Heart left ventricle (tissue), 16 donors: Measurements from ENCODE around the gene TSR1. TPM values are rescaled to one million over a fixed set of nuclear protein-coding genes. Genes with fewer than 3 reads are reported as not detected.

Experiments used
- ATAC-seq, 4 donors: fragments of 200-7000 bp; cut with Tn5 transposase; one replicate each; pipeline ENCODE4 v1.9.1; 2020 to 2022; ENCODE audit warnings: moderate library complexity in 4 of 4, mild to moderate bottlenecking in 3 of 4, moderate number of reproducible peaks in 1 of 4
- DNase-seq, 5 donors: peaks; one replicate each; pipeline ENCODE4 v3.0.0-alpha.2; 2020
- H3K27ac ChIP-seq, 12 donors: fragments of 200-600 bp; sonication (generic) in 4 of 12; one replicate each; pipeline versions ENCODE4 v1.5.0 to v1.8.0; 2016 to 2022; ENCODE audit warnings: mild to moderate bottlenecking in 2 of 12
- H3K27me3 ChIP-seq, 9 donors: fragments of 200-600 bp; sonication (generic) in 2 of 9; one replicate each; pipeline versions ENCODE4 v1.5.1 to v1.8.0; 2016 to 2022; ENCODE audit warnings: mild to moderate bottlenecking in 3 of 9
- H3K36me3 ChIP-seq, 9 donors: fragments of 200-600 bp; sonication (generic) in 2 of 9; one replicate each; pipeline versions ENCODE4 v1.5.0 to v1.8.0; 2018 to 2022; ENCODE audit warnings: mild to moderate bottlenecking in 2 of 9
- H3K4me1 ChIP-seq, 12 donors: fragments of 200-600 bp; sonication (generic) in 4 of 12; one replicate each; pipeline versions ENCODE4 v1.5.0 to v1.8.0; 2016 to 2022; ENCODE audit warnings: mild to moderate bottlenecking in 3 of 12
- H3K4me3 ChIP-seq, 12 donors: fragments of 200-600 bp; sonication (generic) in 4 of 12; one replicate each; pipeline versions ENCODE4 v1.5.0 to v1.8.0; 2017 to 2022; ENCODE audit warnings: mild to moderate bottlenecking in 9 of 12, moderate library complexity in 4 of 12
- H3K9me3 ChIP-seq, 12 donors: fragments of 200-600 bp; sonication (generic) in 4 of 12; one replicate each; pipeline versions ENCODE4 v1.5.0 to v1.8.0; 2016 to 2022; ENCODE audit warnings: mild to moderate bottlenecking in 1 of 12
- CTCF ChIP-seq, 12 donors: fragments of 200-600 bp; sonication (generic) in 4 of 12; IDR thresholded peaks; one replicate each; pipeline versions ENCODE4 v1.5.0 to v1.8.0; 2018 to 2022; ENCODE audit warnings: antibody characterized with exemption in 12 of 12, mild to moderate bottlenecking in 5 of 12
- POLR2A ChIP-seq, 2 donors: fragments of 450-650 bp; IDR thresholded peaks; one replicate each; pipeline ENCODE4 v1.6.1; 2017; ENCODE audit warnings: antibody characterized with exemption in 2 of 2, mild to moderate bottlenecking in 2 of 2, moderate library complexity in 2 of 2
- WGBS, 4 donors: extraction: QIAGEN DNeasy Blood & Tissue Kit in 2 of 4; methylation state at CpG; one replicate each; pipeline versions ENCODE4 v1.1.5 to v1.1.7; 2013 to 2018; 5-methylcytosine and 5-hydroxymethylcytosine counted together
- intact Hi-C, 10 donors: fragments of 100-400 bp; cut with DNase I; formaldehyde crosslinking; loops; one replicate each; pipeline versions ENCODE4 v1.11.1 to v1.14.2; 2022
- polyA plus RNA-seq, 2 donors: library from polyadenylated mRNA; stranded (reverse); fragments of 200-250 nt; gene quantifications; one replicate each; pipeline ENCODE4 v1.2.3, GENCODE V29; 2013
- total RNA-seq, 9 donors: library from RNA; depleted of rRNA in 2 of 9; stranded (reverse); fragments of >200 nt in 2 of 9; fragmentation: NEBNext Ultra II Directional in 3 of 9; extraction: Animal tissue kit (Norgen Biotek cat#: 25700) in 3 of 9; gene quantifications; one replicate each; pipeline versions ENCODE4 v1.1.0 to v1.2.4, GENCODE V29; 2016 to 2023
- donor health status: ischemic (EF 13 %, LVEDD 7.1; RV severe dilation, severe dysfunction).
- donor health status: healthy with polysubstance abuse.
- donor health status: DM: no; HTN: yes; CAD: no.
- donor health status: DM: no; HTN: no; CAD: no.
- donor health status: ischemic (EF 25% LVEDD 6.9; RV normal size, moderate dysfunction).
- donor health status: ischemic (EF 25% LVEDD 5.7; RV mildly dilated, moderate dysfunction).
- donor health status: healthy.
- donor health status: DM: yes; HTN: yes; CAD: no.
- donor health status: ischemic (EF 35%, LVEDD 5.7; RV mildly dilated, moderate dysfunction).
- donor health status: nonischemic (EF 11% LVEDD 7.7; RV severe dilation, severe dysfunction).
- donor health status: DM: yes; HTN: yes; CAD: no.
- donor health status: PGD.
- donor health status: ischemic (EF 29% LVEDD 5.4; RV normal size, mild dysfunction).
- donor health status: nonischemic (EF 23%, LVEDD 6.1; RV moderate dilation, normal function).

Gene TSR1
- total and polyA plus RNA-seq, 11 donors, result 12.0 to 35.8 (median 22.3) TPM

- Histone ChIP-seq H3K9me3 (no peaks in the 10 kb centered on the region), H3K27me3 (no peaks in the 10 kb centered on the region), H3K4me3 (no peak overlapping the region), H3K36me3 (peaks cover 0 to 85% (median 65%) of the 10 kb centered on the region in 9 donors), H3K27ac (no peak overlapping the region), H3K4me1 (no peaks in the 10 kb centered on the region)
- no peak for DNase-seq
- 92 to 94% (median 93%) methylated on average over 9 to 19 of the region's 19 CpGs for WGBS, 4 donors
- intact Hi-C loops, result no loop called here
- TF ChIP-seq CTCF (IDR thresholded peaks at IDR 0.05) (no peak), POLR2A (IDR thresholded peaks at IDR 0.05) (no peak)
- ATAC-seq, result no peak
Measured at GRCh38 chr17:2375406-2375805, 39.1 kb upstream of the TSR1 start.

GRCh38 chr17:2374549-2375285, 38.5 kb upstream of the TSR1 start:
- TF ChIP-seq POLR2A (IDR thresholded peaks at IDR 0.05) (no peak), CTCF (IDR thresholded peaks at IDR 0.05) (no peak)
- Histone ChIP-seq H3K27me3 (no peaks in the 10 kb centered on the region), H3K36me3 (peaks cover 0 to 79% (median 65%) of the 10 kb centered on the region in 9 donors), H3K4me3 (no peak overlapping the region), H3K4me1 (peaks cover 0 to 4% (median 0%) of the 10 kb centered on the region in 12 donors), H3K27ac (no peak overlapping the region), H3K9me3 (no peaks in the 10 kb centered on the region)
- DNase-seq (no peak), ATAC-seq (no peak)
- 87 to 90% (median 87%) methylated on average over 11 of the region's 11 CpGs for WGBS, 4 donors
- intact Hi-C loops, result no loop called here

- Histone ChIP-seq H3K36me3 (peaks cover 0 to 67% (median 56%) of the 10 kb centered on the region in 9 donors), H3K4me3 (no peak overlapping the region), H3K4me1 (peaks cover 0 to 19% (median 9%) of the 10 kb centered on the region in 12 donors), H3K27me3 (no peaks in the 10 kb centered on the region), H3K9me3 (no peaks in the 10 kb centered on the region), H3K27ac (no peak overlapping the region)
- DNase-seq (no peak), ATAC-seq (no peak)
- intact Hi-C loops, result no loop called here
- 94 to 98% (median 96%) methylated on average over 15 to 18 of the region's 18 CpGs for WGBS, 4 donors
- TF ChIP-seq POLR2A (IDR thresholded peaks at IDR 0.05), result no peak
- no peak for TF ChIP-seq CTCF (IDR thresholded peaks at IDR 0.05)
Measured at GRCh38 chr17:2373179-2373578, 36.9 kb upstream of the TSR1 start.

- Histone ChIP-seq H3K27me3 (no peaks in the 10 kb centered on the region), H3K9me3 (no peaks in the 10 kb centered on the region), H3K4me1 (peaks cover 0 to 24% (median 13%) of the 10 kb centered on the region in 12 donors), H3K4me3 (no peak overlapping the region), H3K36me3 (peaks cover 0 to 64% (median 52%) of the 10 kb centered on the region in 9 donors), H3K27ac (no peak overlapping the region)
- DNase-seq, result peak in 1 of 5 donors; percentile 60
- no peak for ATAC-seq
- 88 to 94% (median 93%) methylated on average over 13 to 16 of the region's 16 CpGs for WGBS, 4 donors
- TF ChIP-seq CTCF (IDR thresholded peaks at IDR 0.05) (no peak), POLR2A (IDR thresholded peaks at IDR 0.05) (no peak)
- intact Hi-C loops, result no loop called here
Measured at GRCh38 chr17:2372681-2373080, 36.4 kb upstream of the TSR1 start.
